H1 (cell line): ENCODE data around the gene PXDN. TPM values are rescaled to one million over a fixed set of nuclear protein-coding genes. Genes with fewer than 3 reads are reported as not detected.

Source experiments
- ATF3 ChIP-seq: IDR thresholded peaks from 2 replicates; pipeline ENCODE4 v1.6.1; 2011; ENCODE audit warnings: low read depth, mild to moderate bottlenecking, low read length; ENCODE audit not compliant: insufficient read depth
- CBX8 ChIP-seq: fragments of 300-800, 300-1000 bp; sonication (generic); IDR thresholded peaks from 2 replicates; pipeline ENCODE4 v1.7.1; 2016; ENCODE audit warnings: low read depth, low read length, borderline replicate concordance
- CHD7 ChIP-seq: fragments of 300-600 bp; sonication (generic); IDR thresholded peaks from 2 replicates; pipeline ENCODE4 v1.7.1; 2012; ENCODE audit warnings: low read length, moderate library complexity, mild to moderate bottlenecking, inconsistent platforms; ENCODE audit not compliant: insufficient replicate concordance
- JUN ChIP-seq: IDR thresholded peaks from 2 replicates; pipeline ENCODE4 v1.6.1; 2011; ENCODE audit warnings: low read depth, mild to moderate bottlenecking, improper control_type of control experiment, low read length
- JUND ChIP-seq: IDR thresholded peaks from 2 replicates; pipeline ENCODE4 v1.6.1; 2011; ENCODE audit warnings: mild to moderate bottlenecking, improper control_type of control experiment, low read length
- POLR2A ChIP-seq, 2 experiments: IDR thresholded peaks; 1 replicate in 1 of 2; 2 replicates in 1 of 2; pipeline ENCODE4 v1.6.1; 2011; ENCODE audit warnings: low read depth in 2 of 2, low read length in 2 of 2, mild to moderate bottlenecking in 2 of 2; ENCODE audit errors: control extremely low read depth in 1 of 2
- YY1 ChIP-seq: IDR thresholded peaks from 2 replicates; pipeline ENCODE4 v1.6.1; 2011; ENCODE audit warnings: low read depth, mild to moderate bottlenecking, low read length
- polyA plus RNA-seq, 7 experiments: library from polyadenylated mRNA; depleted of rRNA in 3 of 7; stranded (reverse) in 5 of 7; unstranded in 2 of 7; fragments of >200 nt in 5 of 7; fragments of 200-250 nt in 2 of 7; gene quantifications; 1 replicate in 5 of 7; 2 replicates in 1 of 7; 4 replicates in 1 of 7; pipeline versions ENCODE4 v1.2.1 to v1.2.3, GENCODE V29; 2011 to 2013; ENCODE audit warnings: missing spikeins in 2 of 7, mixed read lengths in 2 of 7
- total RNA-seq: library from RNA; stranded (reverse); fragmentation: NEBNext Ultra II Directional; extraction: Animal tissue kit (Norgen Biotek cat#: 25700); gene quantifications from 2 replicates; pipeline ENCODE4 v1.2.1, GENCODE V29; 2021

PXDN gene
- total and polyA plus RNA-seq, 2 of the 8 experiments (the other 6 are each of a cell fraction or from before 2014, with no cell fraction given), result 104 to 141 TPM

- TF ChIP-seq CHD7, result no peak
- TF ChIP-seq JUND, result no peak
- TF ChIP-seq ATF3, result no peak
- TF ChIP-seq CBX8, result no peak
- TF ChIP-seq JUN, result no peak
- no peak for TF ChIP-seq YY1
- no peak for TF ChIP-seq POLR2A (IDR thresholded peaks at IDR 0.05; ENCODE audit: control extremely low read depth in 1 of 2, low read depth in 2 of 2, low read length in 2 of 2)
These were observed 9.7 kb upstream of the PXDN start (continued) for GRCh38 chr2:1754046-1754445.
